Astrocyte (in vitro differentiated cells and primary cell): ENCODE measurements around the gene PCID2. TPM values are rescaled to one million over a fixed set of nuclear protein-coding genes. Genes with fewer than 3 reads are reported as not detected.

Experiments used
- DNase-seq: peaks from one replicate; pipeline ENCODE4 v3.0.0-alpha.2; 2010; ENCODE audit warnings: low read depth
- FAIRE-seq: peaks from 2 replicates; lab custom pipeline; 2011; peaks lifted over from hg19 to GRCh38; lab: Jason Lieb, UNC
- H2AFZ ChIP-seq: 2 replicates; pipeline ENCODE4 v1.6.0; 2012; ENCODE audit warnings: low read depth, low read length, inconsistent platforms
- H3K27ac ChIP-seq: 2 replicates; pipeline ENCODE4 v1.5.1; 2011; ENCODE audit warnings: low read depth, low read length, inconsistent platforms
- H3K27me3 ChIP-seq: 2 replicates; pipeline ENCODE4 v1.6.0; 2011; ENCODE audit warnings: low read length, inconsistent platforms; ENCODE audit not compliant: insufficient read depth
- H3K36me3 ChIP-seq: 2 replicates; pipeline ENCODE4 v1.5.1; 2011; ENCODE audit warnings: low read length, inconsistent platforms; ENCODE audit not compliant: insufficient read depth
- H3K4me1 ChIP-seq: 2 replicates; pipeline ENCODE4 v1.5.1; 2011; ENCODE audit warnings: low read length, inconsistent platforms; ENCODE audit not compliant: insufficient read depth
- H3K4me2 ChIP-seq: 2 replicates; pipeline ENCODE4 v1.6.0; 2012; ENCODE audit warnings: low read length, inconsistent platforms
- H3K4me3 ChIP-seq: 2 replicates; pipeline ENCODE4 v1.5.1; 2011; ENCODE audit warnings: low read depth, mild to moderate bottlenecking, low read length, inconsistent platforms; ENCODE audit not compliant: insufficient read depth
- H3K79me2 ChIP-seq: 2 replicates; pipeline ENCODE4 v1.6.0; 2012; ENCODE audit warnings: mild to moderate bottlenecking, low read length, inconsistent platforms; ENCODE audit not compliant: insufficient read depth
- H3K9ac ChIP-seq: 2 replicates; pipeline ENCODE4 v1.6.0; 2012; ENCODE audit warnings: mild to moderate bottlenecking, low read length, inconsistent platforms
- H3K9me3 ChIP-seq: 2 replicates; pipeline ENCODE4 v1.5.1; 2012; ENCODE audit warnings: low read depth, mild to moderate bottlenecking, low read length, inconsistent platforms; ENCODE audit not compliant: insufficient read depth
- H4K20me1 ChIP-seq: 2 replicates; pipeline ENCODE4 v1.6.0; 2012; ENCODE audit warnings: low read length, inconsistent platforms; ENCODE audit not compliant: insufficient read depth
- H3K27ac Mint-ChIP-seq: one replicate; pipeline ENCODE4 v1.8.0; 2021; ENCODE audit warnings: mild to moderate bottlenecking, mixed read lengths; ENCODE audit not compliant: unreplicated experiment
- H3K27me3 Mint-ChIP-seq: one replicate; pipeline ENCODE4 v1.8.0; 2021; ENCODE audit warnings: low read depth, mixed read lengths; ENCODE audit not compliant: unreplicated experiment
- H3K36me3 Mint-ChIP-seq: one replicate; pipeline ENCODE4 v1.8.0; 2021; ENCODE audit warnings: low read depth, mixed read lengths; ENCODE audit not compliant: unreplicated experiment
- H3K4me1 Mint-ChIP-seq: one replicate; pipeline ENCODE4 v1.8.0; 2021; ENCODE audit warnings: low read depth, mixed read lengths; ENCODE audit not compliant: unreplicated experiment
- H3K4me3 Mint-ChIP-seq: one replicate; pipeline ENCODE4 v1.8.0; 2021; ENCODE audit warnings: mild to moderate bottlenecking, moderate library complexity, mixed read lengths; ENCODE audit not compliant: unreplicated experiment
- H3K9me3 Mint-ChIP-seq: one replicate; pipeline ENCODE4 v1.8.0; 2021; ENCODE audit warnings: mild to moderate bottlenecking, mixed read lengths; ENCODE audit not compliant: unreplicated experiment
- EZH2 ChIP-seq: IDR thresholded peaks from 2 replicates; pipeline ENCODE4 v1.6.1; 2012; ENCODE audit warnings: mild to moderate bottlenecking, low read length, inconsistent platforms; ENCODE audit not compliant: insufficient read depth
- total RNA-seq: library from RNA; stranded (reverse); gene quantifications from 2 replicates; pipeline ENCODE4 v1.2.1, GENCODE V29; 2021
- TF ChIP-seq, protein P1 (sequence below): IDR thresholded peaks from 2 replicates; pipeline ENCODE4 v1.5.1; 2011; ENCODE audit warnings: low read depth, mild to moderate bottlenecking, inconsistent platforms, low read length, moderate library complexity; ENCODE audit not compliant: insufficient read depth

PCID2 gene
- total RNA-seq, 1 donor from 2014 or later = 31.5 TPM

DNA sequence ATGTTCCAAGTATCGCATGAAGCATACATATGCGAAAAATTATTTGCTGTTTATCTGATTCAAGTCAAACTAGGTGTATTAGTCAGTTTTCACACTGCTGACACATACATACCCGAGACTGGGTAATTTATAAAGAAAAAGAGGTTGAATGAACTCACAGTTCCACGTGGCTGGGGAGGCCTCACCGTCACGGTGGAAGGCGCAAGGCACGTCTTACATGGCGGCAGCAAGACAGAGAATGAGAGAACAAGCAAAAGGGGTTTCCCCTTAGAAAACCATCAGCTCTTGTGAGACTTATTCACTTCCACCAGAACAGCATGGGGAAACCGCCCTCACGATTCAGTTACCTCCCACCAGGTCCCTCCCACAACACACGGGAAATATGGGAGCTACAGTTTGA is 63.0 kb downstream of the PCID2 start:
- Histone ChIP-seq H3K79me2 (no peaks in the 10 kb centered on the region), H3K27ac (no peak overlapping the region)

DNA sequence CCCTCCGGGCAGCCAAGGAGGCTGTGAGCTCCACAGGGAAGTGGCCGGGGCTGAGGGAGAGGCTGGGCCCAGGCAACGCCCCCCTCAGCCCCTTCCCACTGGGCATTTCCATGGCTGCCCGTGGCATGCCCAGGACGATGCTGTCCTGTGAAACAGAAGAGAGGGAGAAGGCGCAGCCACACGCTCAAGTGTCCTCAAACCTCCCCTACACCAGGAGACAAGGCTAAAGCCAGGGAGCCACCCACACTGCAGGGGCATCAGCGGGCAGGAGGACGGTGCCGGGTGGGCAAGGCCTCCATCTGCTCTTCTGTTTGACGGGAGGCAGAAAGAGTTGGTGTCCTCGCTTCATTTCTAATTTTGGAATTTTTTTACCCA is 64.2 kb downstream of the PCID2 start:
- H3K4me3 Mint-ChIP-seq = no peak overlapping the region
- Histone ChIP-seq H3K27me3 (no peaks in the 10 kb centered on the region), H3K4me1 (no peaks in the 10 kb centered on the region), H3K36me3 (no peaks in the 10 kb centered on the region), H3K4me3 (no peak overlapping the region), H2AFZ (no peak overlapping the region), H3K4me2 (no peak overlapping the region), H3K27ac (no peak overlapping the region), H4K20me1 (no peaks in the 10 kb centered on the region), H3K79me2 (no peaks in the 10 kb centered on the region), H3K9me3 (no peaks in the 10 kb centered on the region), H3K9ac (no peak overlapping the region)
- H3K9me3 Mint-ChIP-seq = no peaks in the 10 kb centered on the region
- FAIRE-seq (no peak), DNase-seq (no peak)
- peaks cover 24% of the 10 kb centered on the region for H3K27me3 Mint-ChIP-seq
- no peaks in the 10 kb centered on the region for H3K36me3 Mint-ChIP-seq
- no peaks in the 10 kb centered on the region for H3K4me1 Mint-ChIP-seq
- no peak for TF ChIP-seq EZH2
- TF ChIP-seq, protein P1, sequence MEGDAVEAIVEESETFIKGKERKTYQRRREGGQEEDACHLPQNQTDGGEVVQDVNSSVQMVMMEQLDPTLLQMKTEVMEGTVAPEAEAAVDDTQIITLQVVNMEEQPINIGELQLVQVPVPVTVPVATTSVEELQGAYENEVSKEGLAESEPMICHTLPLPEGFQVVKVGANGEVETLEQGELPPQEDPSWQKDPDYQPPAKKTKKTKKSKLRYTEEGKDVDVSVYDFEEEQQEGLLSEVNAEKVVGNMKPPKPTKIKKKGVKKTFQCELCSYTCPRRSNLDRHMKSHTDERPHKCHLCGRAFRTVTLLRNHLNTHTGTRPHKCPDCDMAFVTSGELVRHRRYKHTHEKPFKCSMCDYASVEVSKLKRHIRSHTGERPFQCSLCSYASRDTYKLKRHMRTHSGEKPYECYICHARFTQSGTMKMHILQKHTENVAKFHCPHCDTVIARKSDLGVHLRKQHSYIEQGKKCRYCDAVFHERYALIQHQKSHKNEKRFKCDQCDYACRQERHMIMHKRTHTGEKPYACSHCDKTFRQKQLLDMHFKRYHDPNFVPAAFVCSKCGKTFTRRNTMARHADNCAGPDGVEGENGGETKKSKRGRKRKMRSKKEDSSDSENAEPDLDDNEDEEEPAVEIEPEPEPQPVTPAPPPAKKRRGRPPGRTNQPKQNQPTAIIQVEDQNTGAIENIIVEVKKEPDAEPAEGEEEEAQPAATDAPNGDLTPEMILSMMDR = no peak
- no peak overlapping the region for H3K27ac Mint-ChIP-seq

More for the DNA sequence above, 63.0 kb downstream of the PCID2 start:
- Mint-ChIP-seq H3K4me1 (no peaks in the 10 kb centered on the region), H3K27ac (no peak overlapping the region), H3K36me3 (no peaks in the 10 kb centered on the region), H3K27me3 (peaks cover 25% of the 10 kb centered on the region), H3K4me3 (no peak overlapping the region), H3K9me3 (no peaks in the 10 kb centered on the region)
- Histone ChIP-seq H3K4me1 (no peaks in the 10 kb centered on the region), H3K9me3 (no peaks in the 10 kb centered on the region), H3K4me3 (no peak overlapping the region), H3K9ac (no peak overlapping the region), H3K36me3 (no peaks in the 10 kb centered on the region), H3K27me3 (no peaks in the 10 kb centered on the region), H4K20me1 (no peaks in the 10 kb centered on the region), H3K4me2 (no peak overlapping the region), H2AFZ (no peak overlapping the region)
- DNase-seq (no peak), FAIRE-seq (no peak)
- no peak for TF ChIP-seq EZH2
- TF ChIP-seq, protein P1 = no peak

DNA sequence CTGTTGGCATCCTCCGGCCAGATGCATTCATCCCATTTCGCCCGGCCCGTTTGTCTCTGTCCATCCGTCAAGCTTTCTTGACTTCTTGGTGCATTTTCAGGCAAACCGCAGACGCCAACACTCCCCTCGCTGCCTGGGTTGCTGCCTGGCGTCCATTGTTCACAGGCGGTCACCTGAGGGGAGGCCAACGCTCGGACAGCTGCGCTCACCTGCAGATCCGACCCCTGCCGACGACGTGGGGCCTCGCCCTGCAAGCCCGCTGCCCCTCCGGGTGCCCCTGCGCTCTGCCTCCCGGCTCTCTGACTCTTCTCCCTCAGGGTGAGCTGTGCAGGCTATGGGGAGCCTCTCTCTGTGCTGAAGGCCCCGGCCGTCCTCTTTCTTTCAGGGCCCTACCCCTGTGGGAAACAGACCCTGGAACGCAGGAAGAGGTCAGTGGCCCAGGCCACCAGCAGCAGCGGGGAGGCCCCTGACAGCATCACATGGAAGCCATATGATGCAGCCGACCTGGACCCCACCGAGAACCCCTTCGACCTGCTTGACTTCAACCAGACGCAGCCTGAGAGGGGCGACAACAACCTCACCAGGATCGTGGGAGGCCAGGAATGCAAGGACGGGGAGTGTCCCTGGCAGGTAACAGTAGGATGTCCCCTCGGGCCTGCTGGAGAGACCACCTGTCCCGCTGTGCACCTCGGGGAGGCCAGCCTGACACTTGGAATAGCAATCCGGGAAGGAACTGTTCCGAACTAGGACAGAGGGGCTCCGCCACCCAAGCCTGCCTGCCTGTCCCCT is 64.8 kb downstream of the PCID2 start:
- Histone ChIP-seq H3K9ac (no peak overlapping the region), H3K27ac (no peak overlapping the region), H3K27me3 (no peaks in the 10 kb centered on the region), H4K20me1 (no peaks in the 10 kb centered on the region), H3K4me2 (no peak overlapping the region), H3K4me1 (no peaks in the 10 kb centered on the region), H3K36me3 (no peaks in the 10 kb centered on the region), H3K79me2 (no peaks in the 10 kb centered on the region), H2AFZ (no peak overlapping the region), H3K4me3 (no peak overlapping the region), H3K9me3 (no peaks in the 10 kb centered on the region)
- FAIRE-seq = no peak
- Mint-ChIP-seq H3K27ac (no peak overlapping the region), H3K4me1 (no peaks in the 10 kb centered on the region), H3K4me3 (no peak overlapping the region), H3K27me3 (peaks cover 26% of the 10 kb centered on the region), H3K9me3 (no peaks in the 10 kb centered on the region), H3K36me3 (no peaks in the 10 kb centered on the region)
- TF ChIP-seq EZH2 = no peak
- TF ChIP-seq, protein P1 = no peak
- DNase-seq = no peak
